Measurements from ENCODE around the gene SNTN. TPM values are rescaled to one million over a fixed set of nuclear protein-coding genes. Genes with fewer than 3 reads are reported as not detected.

The SNTN gene
- total and polyA plus RNA-seq, 2 of the 13 experiments (the other 11 are each of a cell fraction or from before 2014, with no cell fraction given) = not detected

DNA sequence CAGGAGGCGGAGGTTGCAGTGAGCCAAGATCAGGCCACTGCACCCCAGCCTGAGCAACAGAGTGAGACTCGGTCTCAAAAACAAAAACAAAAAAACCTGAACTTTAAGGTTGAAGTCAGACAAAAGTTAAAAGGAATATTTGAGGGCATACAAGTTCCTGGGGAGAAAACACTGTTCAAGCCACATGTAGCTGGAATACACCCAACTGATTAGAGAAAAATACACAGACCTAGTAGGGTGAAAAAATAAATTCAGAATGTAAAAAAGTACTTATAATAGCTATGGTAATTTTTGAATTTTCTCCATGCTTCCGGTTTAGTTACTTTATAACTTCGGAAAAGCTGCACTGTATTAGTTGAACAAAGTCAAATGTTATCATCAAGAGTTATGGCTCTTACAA, 42.6 kb upstream of the SNTN start (continued):
- TF ChIP-seq, protein P1, sequence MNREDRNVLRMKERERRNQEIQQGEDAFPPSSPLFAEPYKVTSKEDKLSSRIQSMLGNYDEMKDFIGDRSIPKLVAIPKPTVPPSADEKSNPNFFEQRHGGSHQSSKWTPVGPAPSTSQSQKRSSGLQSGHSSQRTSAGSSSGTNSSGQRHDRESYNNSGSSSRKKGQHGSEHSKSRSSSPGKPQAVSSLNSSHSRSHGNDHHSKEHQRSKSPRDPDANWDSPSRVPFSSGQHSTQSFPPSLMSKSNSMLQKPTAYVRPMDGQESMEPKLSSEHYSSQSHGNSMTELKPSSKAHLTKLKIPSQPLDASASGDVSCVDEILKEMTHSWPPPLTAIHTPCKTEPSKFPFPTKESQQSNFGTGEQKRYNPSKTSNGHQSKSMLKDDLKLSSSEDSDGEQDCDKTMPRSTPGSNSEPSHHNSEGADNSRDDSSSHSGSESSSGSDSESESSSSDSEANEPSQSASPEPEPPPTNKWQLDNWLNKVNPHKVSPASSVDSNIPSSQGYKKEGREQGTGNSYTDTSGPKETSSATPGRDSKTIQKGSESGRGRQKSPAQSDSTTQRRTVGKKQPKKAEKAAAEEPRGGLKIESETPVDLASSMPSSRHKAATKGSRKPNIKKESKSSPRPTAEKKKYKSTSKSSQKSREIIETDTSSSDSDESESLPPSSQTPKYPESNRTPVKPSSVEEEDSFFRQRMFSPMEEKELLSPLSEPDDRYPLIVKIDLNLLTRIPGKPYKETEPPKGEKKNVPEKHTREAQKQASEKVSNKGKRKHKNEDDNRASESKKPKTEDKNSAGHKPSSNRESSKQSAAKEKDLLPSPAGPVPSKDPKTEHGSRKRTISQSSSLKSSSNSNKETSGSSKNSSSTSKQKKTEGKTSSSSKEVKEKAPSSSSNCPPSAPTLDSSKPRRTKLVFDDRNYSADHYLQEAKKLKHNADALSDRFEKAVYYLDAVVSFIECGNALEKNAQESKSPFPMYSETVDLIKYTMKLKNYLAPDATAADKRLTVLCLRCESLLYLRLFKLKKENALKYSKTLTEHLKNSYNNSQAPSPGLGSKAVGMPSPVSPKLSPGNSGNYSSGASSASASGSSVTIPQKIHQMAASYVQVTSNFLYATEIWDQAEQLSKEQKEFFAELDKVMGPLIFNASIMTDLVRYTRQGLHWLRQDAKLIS (CRISPR knock-in tag; IDR thresholded peaks at IDR 0.05) = no peak
- TF ChIP-seq, protein P2, sequence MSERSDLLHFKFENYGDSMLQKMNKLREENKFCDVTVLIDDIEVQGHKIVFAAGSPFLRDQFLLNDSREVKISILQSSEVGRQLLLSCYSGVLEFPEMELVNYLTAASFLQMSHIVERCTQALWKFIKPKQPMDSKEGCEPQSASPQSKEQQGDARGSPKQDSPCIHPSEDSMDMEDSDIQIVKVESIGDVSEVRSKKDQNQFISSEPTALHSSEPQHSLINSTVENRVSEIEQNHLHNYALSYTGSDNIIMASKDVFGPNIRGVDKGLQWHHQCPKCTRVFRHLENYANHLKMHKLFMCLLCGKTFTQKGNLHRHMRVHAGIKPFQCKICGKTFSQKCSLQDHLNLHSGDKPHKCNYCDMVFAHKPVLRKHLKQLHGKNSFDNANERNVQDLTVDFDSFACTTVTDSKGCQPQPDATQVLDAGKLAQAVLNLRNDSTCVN (CRISPR knock-in tag; IDR thresholded peaks at IDR 0.05; ENCODE audit: borderline replicate concordance) = no peak
- TF ChIP-seq, protein P3, sequence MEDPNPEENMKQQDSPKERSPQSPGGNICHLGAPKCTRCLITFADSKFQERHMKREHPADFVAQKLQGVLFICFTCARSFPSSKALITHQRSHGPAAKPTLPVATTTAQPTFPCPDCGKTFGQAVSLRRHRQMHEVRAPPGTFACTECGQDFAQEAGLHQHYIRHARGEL (CRISPR knock-in tag; IDR thresholded peaks at IDR 0.05) = no peak
- TF ChIP-seq, protein P4, sequence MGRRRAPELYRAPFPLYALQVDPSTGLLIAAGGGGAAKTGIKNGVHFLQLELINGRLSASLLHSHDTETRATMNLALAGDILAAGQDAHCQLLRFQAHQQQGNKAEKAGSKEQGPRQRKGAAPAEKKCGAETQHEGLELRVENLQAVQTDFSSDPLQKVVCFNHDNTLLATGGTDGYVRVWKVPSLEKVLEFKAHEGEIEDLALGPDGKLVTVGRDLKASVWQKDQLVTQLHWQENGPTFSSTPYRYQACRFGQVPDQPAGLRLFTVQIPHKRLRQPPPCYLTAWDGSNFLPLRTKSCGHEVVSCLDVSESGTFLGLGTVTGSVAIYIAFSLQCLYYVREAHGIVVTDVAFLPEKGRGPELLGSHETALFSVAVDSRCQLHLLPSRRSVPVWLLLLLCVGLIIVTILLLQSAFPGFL (CRISPR knock-in tag; IDR thresholded peaks at IDR 0.05) = no peak
- TF ChIP-seq, protein P5, sequence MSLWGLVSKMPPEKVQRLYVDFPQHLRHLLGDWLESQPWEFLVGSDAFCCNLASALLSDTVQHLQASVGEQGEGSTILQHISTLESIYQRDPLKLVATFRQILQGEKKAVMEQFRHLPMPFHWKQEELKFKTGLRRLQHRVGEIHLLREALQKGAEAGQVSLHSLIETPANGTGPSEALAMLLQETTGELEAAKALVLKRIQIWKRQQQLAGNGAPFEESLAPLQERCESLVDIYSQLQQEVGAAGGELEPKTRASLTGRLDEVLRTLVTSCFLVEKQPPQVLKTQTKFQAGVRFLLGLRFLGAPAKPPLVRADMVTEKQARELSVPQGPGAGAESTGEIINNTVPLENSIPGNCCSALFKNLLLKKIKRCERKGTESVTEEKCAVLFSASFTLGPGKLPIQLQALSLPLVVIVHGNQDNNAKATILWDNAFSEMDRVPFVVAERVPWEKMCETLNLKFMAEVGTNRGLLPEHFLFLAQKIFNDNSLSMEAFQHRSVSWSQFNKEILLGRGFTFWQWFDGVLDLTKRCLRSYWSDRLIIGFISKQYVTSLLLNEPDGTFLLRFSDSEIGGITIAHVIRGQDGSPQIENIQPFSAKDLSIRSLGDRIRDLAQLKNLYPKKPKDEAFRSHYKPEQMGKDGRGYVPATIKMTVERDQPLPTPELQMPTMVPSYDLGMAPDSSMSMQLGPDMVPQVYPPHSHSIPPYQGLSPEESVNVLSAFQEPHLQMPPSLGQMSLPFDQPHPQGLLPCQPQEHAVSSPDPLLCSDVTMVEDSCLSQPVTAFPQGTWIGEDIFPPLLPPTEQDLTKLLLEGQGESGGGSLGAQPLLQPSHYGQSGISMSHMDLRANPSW (CRISPR knock-in tag; IDR thresholded peaks at IDR 0.05; ENCODE audit: borderline replicate concordance) = no peak
- no peak for TF ChIP-seq ARNT (IDR thresholded peaks at IDR 0.05)
- no peak for TF ChIP-seq ZNF652 (CRISPR knock-in tag; IDR thresholded peaks at IDR 0.05; ENCODE audit: borderline replicate concordance, low read depth)
- no peak for TF ChIP-seq ZSCAN12 (CRISPR knock-in tag; IDR thresholded peaks at IDR 0.05)
- no peak for TF ChIP-seq ZBTB38 (CRISPR knock-in tag; IDR thresholded peaks at IDR 0.05)
- TF ChIP-seq ZNF75D (CRISPR knock-in tag; IDR thresholded peaks at IDR 0.05; ENCODE audit: borderline replicate concordance) = no peak
- TF ChIP-seq, protein P6, sequence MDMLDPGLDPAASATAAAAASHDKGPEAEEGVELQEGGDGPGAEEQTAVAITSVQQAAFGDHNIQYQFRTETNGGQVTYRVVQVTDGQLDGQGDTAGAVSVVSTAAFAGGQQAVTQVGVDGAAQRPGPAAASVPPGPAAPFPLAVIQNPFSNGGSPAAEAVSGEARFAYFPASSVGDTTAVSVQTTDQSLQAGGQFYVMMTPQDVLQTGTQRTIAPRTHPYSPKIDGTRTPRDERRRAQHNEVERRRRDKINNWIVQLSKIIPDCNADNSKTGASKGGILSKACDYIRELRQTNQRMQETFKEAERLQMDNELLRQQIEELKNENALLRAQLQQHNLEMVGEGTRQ (IDR thresholded peaks at IDR 0.05; ENCODE audit: low read depth, low read length) = no peak
- TF ChIP-seq, protein P6 (CRISPR knock-in tag; IDR thresholded peaks at IDR 0.05; ENCODE audit: borderline replicate concordance) = no peak
- no peak for TF ChIP-seq PRPF4 (IDR thresholded peaks at IDR 0.05; ENCODE audit: low read depth, low read length, poor library complexity, severe bottlenecking)

Measured in HepG2 (cell line).